ENCODE results near the gene GRIP1. TPM values are rescaled to one million over a fixed set of nuclear protein-coding genes. Genes with fewer than 3 reads are reported as not detected.

The GRIP1 gene
- total RNA-seq, 2 donors from 2014 or later, result 0.19 to 0.86 TPM

GRCh38 chr12:66644151-66644550, 34.7 kb downstream of the GRIP1 start:
- ATAC-seq (replicated peaks), result no peak
- Mint-ChIP-seq H3K36me3 (ENCODE audit: low read depth) (no peaks in the 10 kb centered on the region), H3K27me3 (peaks cover 3% of the 10 kb centered on the region), H3K9me3 (no peaks in the 10 kb centered on the region), H3K4me3 (no peak overlapping the region), H3K4me1 (no peaks in the 10 kb centered on the region), H3K27ac (no peak overlapping the region)

GRCh38 chr12:66640691-66641460, 38.0 kb downstream of the GRIP1 start:
- Mint-ChIP-seq H3K27ac (no peak overlapping the region), H3K27me3 (peaks cover 3% of the 10 kb centered on the region), H3K4me3 (no peak overlapping the region), H3K4me1 (no peaks in the 10 kb centered on the region), H3K9me3 (no peaks in the 10 kb centered on the region), H3K36me3 (ENCODE audit: low read depth) (no peaks in the 10 kb centered on the region)
- no peak for ATAC-seq (replicated peaks)

DNA sequence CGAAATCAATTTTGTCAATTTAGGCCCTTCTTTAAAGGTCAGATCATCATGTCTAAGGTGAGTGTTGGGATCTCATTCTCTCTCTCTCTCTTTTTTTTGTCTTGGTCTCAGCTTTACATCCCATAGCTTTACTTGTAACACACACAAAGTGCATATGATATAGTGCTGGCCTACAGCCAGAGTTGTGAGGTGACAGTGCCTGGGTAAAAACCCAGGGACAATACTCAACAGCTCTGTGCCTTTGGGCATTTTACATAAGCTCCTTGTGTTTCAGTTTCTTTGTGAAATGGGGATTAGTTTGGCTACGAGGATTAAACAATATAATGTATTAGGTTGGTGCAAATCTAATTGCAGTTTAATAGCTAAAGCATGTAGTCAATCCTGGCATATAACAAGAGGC, 40.2 kb downstream of the GRIP1 start:
- no peak for ATAC-seq (replicated peaks)
- Mint-ChIP-seq H3K36me3 (ENCODE audit: low read depth) (no peaks in the 10 kb centered on the region), H3K4me1 (no peaks in the 10 kb centered on the region), H3K27me3 (peaks cover 4% of the 10 kb centered on the region), H3K4me3 (no peak overlapping the region), H3K27ac (no peak overlapping the region), H3K9me3 (no peaks in the 10 kb centered on the region)

- H3K4me1 Mint-ChIP-seq, result no peaks in the 10 kb centered on the region
- H3K36me3 Mint-ChIP-seq (ENCODE audit: low read depth), result no peaks in the 10 kb centered on the region
- H3K4me3 Mint-ChIP-seq, result no peak overlapping the region
- H3K9me3 Mint-ChIP-seq, result no peaks in the 10 kb centered on the region
- no peak overlapping the region for H3K27ac Mint-ChIP-seq
- no peak for ATAC-seq (replicated peaks)
- peaks cover 6% of the 10 kb centered on the region for H3K27me3 Mint-ChIP-seq
Measured at GRCh38 chr12:66637699-66638301, 41.1 kb downstream of the GRIP1 start.

DNA sequence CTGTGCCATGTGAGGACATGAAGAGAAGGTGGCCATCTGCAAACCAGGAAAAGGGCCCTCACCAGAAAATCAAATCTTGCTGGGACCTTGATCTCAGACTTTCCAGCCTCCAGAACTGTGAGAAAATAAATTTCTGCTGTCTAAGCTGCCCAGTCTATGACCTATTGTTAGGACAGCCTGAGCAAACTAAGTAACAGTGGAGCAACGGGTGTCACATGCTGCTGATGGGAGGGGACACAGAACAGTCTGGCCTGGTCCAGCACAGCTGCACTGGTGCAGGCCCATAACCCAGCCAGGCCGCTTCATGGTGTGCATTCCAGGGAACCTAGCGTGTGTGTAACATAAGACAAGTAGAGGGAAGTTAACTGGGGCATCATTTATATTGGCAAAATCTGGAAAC, 42.1 kb downstream of the GRIP1 start:
- no peaks in the 10 kb centered on the region for H3K9me3 Mint-ChIP-seq
- no peak overlapping the region for H3K27ac Mint-ChIP-seq

GRCh38 chr12:66633676-66634075, 45.2 kb downstream of the GRIP1 start:
- Mint-ChIP-seq H3K36me3 (ENCODE audit: low read depth) (no peaks in the 10 kb centered on the region), H3K27ac (no peak overlapping the region), H3K4me1 (no peaks in the 10 kb centered on the region), H3K27me3 (peaks cover 7% of the 10 kb centered on the region), H3K4me3 (no peak overlapping the region), H3K9me3 (no peaks in the 10 kb centered on the region)
- no peak for ATAC-seq (replicated peaks)

More for the DNA sequence above, 42.1 kb downstream of the GRIP1 start:
- Mint-ChIP-seq H3K4me3 (no peak overlapping the region), H3K36me3 (ENCODE audit: low read depth) (no peaks in the 10 kb centered on the region), H3K27me3 (peaks cover 4% of the 10 kb centered on the region), H3K4me1 (no peaks in the 10 kb centered on the region)
- ATAC-seq (replicated peaks), result no peak

DNA sequence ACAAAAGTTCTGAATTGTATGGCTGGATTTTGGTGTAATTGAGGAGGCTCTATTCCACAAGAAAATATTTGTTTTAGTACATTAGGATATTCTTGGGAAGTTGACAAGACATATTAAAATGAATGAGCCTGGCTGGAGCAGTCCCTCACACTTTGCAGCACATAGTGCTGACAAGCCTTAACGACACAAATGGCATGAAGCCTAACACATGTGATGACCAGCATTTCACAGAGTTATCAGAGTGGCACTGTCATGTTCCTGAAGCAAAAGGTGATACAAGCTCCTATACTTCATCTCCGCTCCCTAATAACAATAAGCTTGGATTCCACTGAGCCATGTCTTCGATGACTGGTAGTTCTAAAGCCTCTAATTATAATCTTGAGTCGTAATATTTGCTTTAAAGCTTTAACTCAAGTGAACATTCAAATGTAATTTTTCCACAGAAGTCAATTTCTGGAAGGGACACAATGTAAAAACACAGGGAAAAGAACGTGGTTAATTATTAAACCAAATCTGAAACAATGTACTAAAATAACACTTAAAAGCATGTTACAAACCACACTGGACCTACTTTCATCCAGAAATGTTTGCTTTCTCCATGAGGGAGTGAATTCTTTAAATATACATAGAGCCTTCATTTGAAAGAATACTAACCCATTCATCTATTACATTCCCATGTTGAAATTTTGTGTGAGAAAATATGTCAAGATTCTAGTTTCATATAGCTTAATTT, 49.6 kb downstream of the GRIP1 start:
- H3K4me1 Mint-ChIP-seq, result no peaks in the 10 kb centered on the region
- ATAC-seq (replicated peaks), result no peak
- H3K27ac Mint-ChIP-seq, result no peak overlapping the region
- H3K27me3 Mint-ChIP-seq, result peaks cover 7% of the 10 kb centered on the region
- no peak overlapping the region for H3K4me3 Mint-ChIP-seq
- H3K9me3 Mint-ChIP-seq, result no peaks in the 10 kb centered on the region
- H3K36me3 Mint-ChIP-seq (ENCODE audit: low read depth), result no peaks in the 10 kb centered on the region

- ATAC-seq (replicated peaks), result no peak
- no peak overlapping the region for H3K27ac Mint-ChIP-seq
- H3K9me3 Mint-ChIP-seq, result no peaks in the 10 kb centered on the region
- H3K27me3 Mint-ChIP-seq, result peaks cover 3% of the 10 kb centered on the region
- no peak overlapping the region for H3K4me3 Mint-ChIP-seq
- H3K4me1 Mint-ChIP-seq, result no peaks in the 10 kb centered on the region
- H3K36me3 Mint-ChIP-seq (ENCODE audit: low read depth), result no peaks in the 10 kb centered on the region
Measured at GRCh38 chr12:66627988-66628317, 50.9 kb downstream of the GRIP1 start.

GRCh38 chr12:66627270-66627987, 51.4 kb downstream of the GRIP1 start:
- Mint-ChIP-seq H3K9me3 (no peaks in the 10 kb centered on the region), H3K36me3 (ENCODE audit: low read depth) (no peaks in the 10 kb centered on the region), H3K27me3 (peaks cover 3% of the 10 kb centered on the region), H3K4me1 (no peaks in the 10 kb centered on the region), H3K27ac (no peak overlapping the region), H3K4me3 (no peak overlapping the region)
- ATAC-seq (replicated peaks), result no peak

- Mint-ChIP-seq H3K9me3 (no peaks in the 10 kb centered on the region), H3K27ac (no peak overlapping the region), H3K36me3 (ENCODE audit: low read depth) (no peaks in the 10 kb centered on the region), H3K4me3 (no peak overlapping the region), H3K4me1 (no peaks in the 10 kb centered on the region), H3K27me3 (no peaks in the 10 kb centered on the region)
- ATAC-seq (replicated peaks), result no peak
Measured at GRCh38 chr12:66624806-66625205, 54.1 kb downstream of the GRIP1 start.

DNA sequence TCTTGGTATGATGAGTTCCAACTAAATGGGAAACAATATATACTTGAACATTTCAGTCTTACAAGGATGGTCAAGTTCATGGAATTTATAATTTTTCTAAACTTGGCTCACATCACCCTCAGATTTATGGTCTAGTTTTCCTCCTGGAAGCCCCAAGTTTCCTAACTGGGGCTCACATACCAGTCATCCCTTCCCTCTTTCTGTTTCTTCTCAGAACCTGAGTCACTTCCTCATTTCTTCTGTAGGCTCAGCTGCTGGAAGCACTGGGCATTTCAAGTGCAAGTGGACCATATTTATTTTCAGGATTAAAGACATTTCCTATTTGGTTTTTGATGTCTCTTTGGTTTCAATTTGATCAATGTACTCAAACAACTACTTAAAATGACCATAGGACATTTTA, 55.4 kb downstream of the GRIP1 start:
- Mint-ChIP-seq H3K27ac (no peak overlapping the region), H3K4me1 (no peaks in the 10 kb centered on the region), H3K27me3 (no peaks in the 10 kb centered on the region), H3K4me3 (no peak overlapping the region), H3K9me3 (no peaks in the 10 kb centered on the region), H3K36me3 (ENCODE audit: low read depth) (no peaks in the 10 kb centered on the region)
- no peak for ATAC-seq (replicated peaks)

GRCh38 chr12:66620688-66621087, 58.2 kb downstream of the GRIP1 start:
- Mint-ChIP-seq H3K4me1 (no peaks in the 10 kb centered on the region), H3K36me3 (ENCODE audit: low read depth) (no peaks in the 10 kb centered on the region), H3K4me3 (no peak overlapping the region), H3K27ac (no peak overlapping the region), H3K27me3 (no peaks in the 10 kb centered on the region), H3K9me3 (no peaks in the 10 kb centered on the region)
- no peak for ATAC-seq (replicated peaks)

DNA sequence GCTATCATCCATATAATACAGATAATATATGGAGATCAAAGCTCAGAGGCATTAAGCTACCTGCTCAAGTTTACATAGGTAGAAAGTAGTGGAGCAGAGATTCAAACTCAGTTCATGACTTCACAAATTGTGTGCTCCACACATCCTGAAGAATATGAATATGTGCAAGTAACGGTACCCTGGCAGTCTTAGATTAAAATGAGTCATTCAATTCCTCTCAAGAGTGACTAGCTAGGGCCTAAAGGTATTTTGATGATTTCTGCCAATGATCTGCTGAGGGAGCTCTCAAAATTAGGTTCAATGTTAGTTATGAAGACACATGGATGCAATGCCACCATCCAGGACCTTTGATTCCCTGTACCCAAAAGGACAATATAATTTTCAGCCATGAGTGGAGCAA, 58.9 kb downstream of the GRIP1 start:
- no peaks in the 10 kb centered on the region for H3K9me3 Mint-ChIP-seq
- H3K27ac Mint-ChIP-seq, result no peak overlapping the region
- no peak overlapping the region for H3K4me3 Mint-ChIP-seq
- no peaks in the 10 kb centered on the region for H3K36me3 Mint-ChIP-seq (ENCODE audit: low read depth)
- no peak for ATAC-seq (replicated peaks)
- no peaks in the 10 kb centered on the region for H3K4me1 Mint-ChIP-seq
- no peaks in the 10 kb centered on the region for H3K27me3 Mint-ChIP-seq

- H3K4me3 Mint-ChIP-seq, result no peak overlapping the region
- no peaks in the 10 kb centered on the region for H3K4me1 Mint-ChIP-seq
- no peak overlapping the region for H3K27ac Mint-ChIP-seq
- no peak for ATAC-seq (replicated peaks)
- no peaks in the 10 kb centered on the region for H3K9me3 Mint-ChIP-seq
- no peaks in the 10 kb centered on the region for H3K36me3 Mint-ChIP-seq (ENCODE audit: low read depth)
- peaks cover 6% of the 10 kb centered on the region for H3K27me3 Mint-ChIP-seq
Measured at GRCh38 chr12:66617991-66618390, 60.9 kb downstream of the GRIP1 start.
